A673 (cell line): ENCODE results near the gene MAGI3. TPM values are rescaled to one million over a fixed set of nuclear protein-coding genes. Genes with fewer than 3 reads are reported as not detected.

Source experiments
- BruUV-seq: library from RNA; stranded (reverse); fragments of 400-500 nt; replicated peaks from 2 replicates; lab custom pipeline; 2021; lab: Mats Ljungman, UMichigan
- CTCF ChIA-PET: fragments of 300-600 bp; sonication (Branson Sonifier 250); formaldehyde crosslinking; loops from one replicate; lab custom pipeline; 2022; ENCODE audit warnings: antibody characterized with exemption; lab: Charles Lee
- POLR2A ChIA-PET: fragments of 300-600 bp; sonication (Branson Sonifier 250); formaldehyde crosslinking; loops from one replicate; lab custom pipeline; 2022; ENCODE audit warnings: antibody characterized with exemption; ENCODE audit not compliant: low non-redundant PET; lab: Charles Lee
- DNase-seq: peaks from one replicate; pipeline ENCODE4 v3.0.0-alpha.2; 2015; ENCODE audit warnings: low spot score
- H3K27ac ChIP-seq: fragments of 200-600 bp; sonication (generic); 2 replicates; pipeline ENCODE4 v1.5.1; 2016; ENCODE audit warnings: mixed run types, low read depth, mild to moderate bottlenecking, mixed read lengths, antibody characterized with exemption, low read length; ENCODE audit not compliant: poor library complexity, severe bottlenecking
- H3K27me3 ChIP-seq: fragments of 200-600 bp; sonication (generic); replicated peaks from 2 replicates; pipeline ENCODE4 v1.6.1; 2017; ENCODE audit warnings: mixed run types, low read depth, mild to moderate bottlenecking, mixed read lengths, antibody characterized with exemption, low read length; ENCODE audit not compliant: insufficient read depth, poor library complexity
- H3K36me3 ChIP-seq: fragments of 200-600 bp; sonication (generic); 2 replicates; pipeline ENCODE4 v1.6.1; 2016; ENCODE audit warnings: mixed run types, mild to moderate bottlenecking, mixed read lengths, antibody characterized with exemption, low read length; ENCODE audit not compliant: insufficient read depth, poor library complexity, severe bottlenecking
- H3K4me1 ChIP-seq: fragments of 200-600 bp; sonication (generic); 2 replicates; pipeline ENCODE4 v1.6.1; 2017; ENCODE audit warnings: mixed run types, mild to moderate bottlenecking, mixed read lengths, antibody characterized with exemption, low read length; ENCODE audit not compliant: insufficient read depth, poor library complexity, severe bottlenecking
- H3K4me3 ChIP-seq: fragments of 200-600 bp; sonication (generic); 2 replicates; pipeline ENCODE4 v1.5.1; 2016; ENCODE audit warnings: low read depth, mixed run types, mild to moderate bottlenecking, mixed read lengths, low read length; ENCODE audit not compliant: poor library complexity, severe bottlenecking
- H3K9me3 ChIP-seq: fragments of 200-600 bp; sonication (generic); 2 replicates; pipeline ENCODE4 v1.6.1; 2016; ENCODE audit warnings: mixed run types, low read depth, mild to moderate bottlenecking, mixed read lengths, antibody characterized with exemption, low read length; ENCODE audit not compliant: poor library complexity, severe bottlenecking
- CTCF ChIP-seq: fragments of 300-800, 200-600 bp; sonication (generic); conservative IDR thresholded peaks from 2 replicates; pipeline ENCODE4 v1.5.1; 2017; ENCODE audit warnings: low read depth, mild to moderate bottlenecking, antibody characterized with exemption, low read length, moderate library complexity, mixed read lengths
- EZH2 ChIP-seq: fragments of 200-600 bp; sonication (generic); IDR thresholded peaks from 2 replicates; pipeline ENCODE4 v1.6.1; 2017; ENCODE audit warnings: borderline replicate concordance, low read depth, mild to moderate bottlenecking, mixed read lengths, antibody characterized with exemption, low read length; ENCODE audit not compliant: poor library complexity, severe bottlenecking
- intact Hi-C: fragments of 100-400 bp; cut with micrococcal nuclease; formaldehyde crosslinking; loops from one replicate; pipeline ENCODE4 v1.10.0; 2022; ENCODE audit not compliant: unreplicated experiment
- total RNA-seq: library from RNA; stranded (reverse); gene quantifications from 2 replicates; pipeline ENCODE4 v1.2.3, GENCODE V29; 2021

Gene MAGI3
- total RNA-seq, 1 experiment from 2014 or later: 5.1 TPM

- Histone ChIP-seq H3K4me3 (no peak overlapping the region), H3K27me3 (peaks cover 19% of the 10 kb centered on the region), H3K36me3 (no peaks in the 10 kb centered on the region), H3K27ac (no peak overlapping the region), H3K9me3 (peaks cover 20% of the 10 kb centered on the region), H3K4me1 (peaks cover 19% of the 10 kb centered on the region)
- ChIA-PET POLR2A (no interaction called here), CTCF (no interaction called here)
- BruUV-seq: no TSS peak
- intact Hi-C loops: no loop called here
- DNase-seq: peak; percentile 87
- no peak for TF ChIP-seq CTCF
- TF ChIP-seq EZH2: no peak
These were observed 51.8 kb downstream of the MAGI3 start for GRCh38 chr1:113442131-113442530.

GRCh38 chr1:113444857-113445256 lies 54.5 kb downstream of the MAGI3 start:
- CTCF ChIA-PET: no interaction called here
- POLR2A ChIA-PET: no interaction called here
- intact Hi-C loops: no loop called here
- no peak for DNase-seq
- Histone ChIP-seq H3K27me3 (peaks cover 8% of the 10 kb centered on the region), H3K36me3 (no peaks in the 10 kb centered on the region), H3K27ac (no peak overlapping the region), H3K4me1 (peaks cover 19% of the 10 kb centered on the region), H3K4me3 (no peak overlapping the region), H3K9me3 (peaks cover 20% of the 10 kb centered on the region)
- TF ChIP-seq CTCF (no peak), EZH2 (no peak)
- BruUV-seq: no TSS peak

GRCh38 chr1:113451710-113452109 lies 61.4 kb downstream of the MAGI3 start:
- no peak overlapping the region for H3K27ac ChIP-seq
- TF ChIP-seq EZH2 (no peak), CTCF (no peak)
- POLR2A ChIA-PET: no interaction called here
- no TSS peak for BruUV-seq
- H3K4me3 ChIP-seq: no peak overlapping the region
- CTCF ChIA-PET: no interaction called here
- H3K4me1 ChIP-seq: no peaks in the 10 kb centered on the region
- no peaks in the 10 kb centered on the region for H3K9me3 ChIP-seq
- intact Hi-C loops: loop anchor here (2.0 kb wide), 1 partner anchor 311 kb away; no protein-coding TSS in a partner anchor
- no peaks in the 10 kb centered on the region for H3K36me3 ChIP-seq
- H3K27me3 ChIP-seq: peaks cover 6% of the 10 kb centered on the region
- no peak for DNase-seq
